ENCODE measurements around the gene AP3M1. TPM values are rescaled to one million over a fixed set of nuclear protein-coding genes. Genes with fewer than 3 reads are reported as not detected.

The AP3M1 gene
- total RNA-seq, 1 donor from 2014 or later: 39.1 TPM

DNA sequence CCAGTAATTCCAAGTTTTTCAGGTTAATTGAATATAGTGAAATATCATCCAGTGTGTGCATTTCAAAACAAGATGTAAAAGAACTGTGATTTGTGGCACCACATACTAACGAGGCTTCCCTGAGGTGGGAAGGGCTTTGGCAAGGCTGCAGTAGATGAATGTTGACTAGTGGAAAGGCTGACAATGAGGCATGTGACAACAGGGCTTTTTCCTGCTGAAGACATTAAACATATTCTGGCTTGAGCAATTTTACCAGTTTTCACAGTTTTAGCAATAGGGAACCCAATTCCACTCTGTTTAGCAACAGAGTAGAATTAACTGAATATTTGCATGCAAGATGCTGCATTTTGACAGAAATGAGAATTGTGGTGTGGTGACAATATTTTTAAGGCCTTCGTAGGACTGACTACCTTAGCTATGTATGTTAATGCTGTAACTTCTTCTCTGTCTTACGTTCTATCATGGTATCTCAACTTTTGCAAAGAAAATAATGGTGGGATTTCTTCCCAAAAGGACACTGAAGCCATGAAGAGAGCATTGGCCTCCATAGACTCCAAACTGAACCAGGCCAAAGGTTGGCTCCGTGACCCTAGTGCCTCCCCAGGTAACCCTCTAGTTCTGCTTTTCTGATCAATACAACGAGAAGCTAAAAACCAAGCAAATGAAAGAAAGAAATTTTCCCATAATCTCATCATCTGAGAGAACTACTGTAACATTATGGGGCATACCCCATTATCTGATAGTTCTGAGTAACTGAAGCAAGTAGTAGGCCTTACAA lies 68.5 kb downstream of the AP3M1 start:
- DNase-seq (ENCODE audit: low read depth): no peak

DNA sequence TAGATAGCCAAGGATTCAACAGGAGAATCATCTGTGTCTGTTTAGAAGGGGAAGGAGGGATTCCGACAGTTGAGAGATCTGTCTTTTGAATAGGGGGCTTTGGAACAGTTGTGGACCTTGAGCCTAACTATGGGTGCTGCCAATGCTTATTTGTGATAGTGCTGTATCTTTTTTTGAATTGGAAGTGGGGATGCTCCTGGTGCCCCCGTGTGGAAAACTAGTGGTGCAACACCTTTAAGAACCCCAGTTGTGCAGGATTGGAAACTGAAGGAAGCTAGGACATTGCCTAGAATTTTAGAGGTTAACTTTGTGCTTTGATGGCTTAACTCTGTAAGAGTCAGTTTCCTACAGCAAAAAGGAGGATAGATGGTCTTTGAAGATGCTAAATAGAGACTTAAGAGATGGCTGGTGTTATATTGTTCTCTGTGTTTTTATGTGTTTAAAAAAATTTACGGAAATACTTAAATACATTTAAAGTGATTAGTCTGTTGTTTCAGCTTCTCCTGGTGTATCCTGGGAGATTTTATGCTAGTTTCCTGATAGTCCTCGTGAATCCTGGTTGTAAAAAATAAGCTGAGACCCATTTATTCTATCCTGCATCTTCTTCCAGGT lies 69.3 kb downstream of the AP3M1 start:
- DNase-seq (ENCODE audit: low read depth): peak; percentile 78

DNA sequence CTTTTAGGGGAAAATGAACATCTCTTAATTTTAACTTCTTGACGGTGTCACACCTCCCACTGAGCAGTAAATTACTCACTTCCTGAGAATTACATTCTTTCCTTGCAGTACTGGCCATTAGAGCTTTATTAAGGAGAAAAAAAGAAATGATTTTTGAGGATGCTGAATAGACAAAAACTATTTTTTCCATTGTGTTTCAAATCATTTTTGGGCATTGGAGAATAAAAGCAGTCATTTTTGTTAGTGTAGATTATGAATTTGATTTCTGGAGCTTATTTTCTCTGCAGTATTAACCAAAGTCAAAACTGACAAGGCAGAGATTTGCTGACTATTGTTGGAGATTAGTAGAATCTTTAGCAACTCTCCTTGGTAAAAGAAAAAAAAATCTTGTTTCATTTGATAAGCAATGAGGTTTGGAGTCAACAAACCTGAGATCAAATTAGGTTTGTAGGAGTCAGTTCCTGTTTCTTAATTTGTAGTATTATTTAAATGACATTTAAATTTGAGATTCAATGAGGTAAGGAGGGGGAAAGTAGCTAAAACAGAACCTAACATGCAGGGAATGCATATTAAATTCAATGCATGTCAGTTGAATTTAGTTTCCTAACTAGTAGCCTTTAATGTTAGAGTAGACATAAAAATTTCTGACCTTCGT lies 70.6 kb downstream of the AP3M1 start:
- peak; percentile 15 for DNase-seq (ENCODE audit: low read depth)

DNA sequence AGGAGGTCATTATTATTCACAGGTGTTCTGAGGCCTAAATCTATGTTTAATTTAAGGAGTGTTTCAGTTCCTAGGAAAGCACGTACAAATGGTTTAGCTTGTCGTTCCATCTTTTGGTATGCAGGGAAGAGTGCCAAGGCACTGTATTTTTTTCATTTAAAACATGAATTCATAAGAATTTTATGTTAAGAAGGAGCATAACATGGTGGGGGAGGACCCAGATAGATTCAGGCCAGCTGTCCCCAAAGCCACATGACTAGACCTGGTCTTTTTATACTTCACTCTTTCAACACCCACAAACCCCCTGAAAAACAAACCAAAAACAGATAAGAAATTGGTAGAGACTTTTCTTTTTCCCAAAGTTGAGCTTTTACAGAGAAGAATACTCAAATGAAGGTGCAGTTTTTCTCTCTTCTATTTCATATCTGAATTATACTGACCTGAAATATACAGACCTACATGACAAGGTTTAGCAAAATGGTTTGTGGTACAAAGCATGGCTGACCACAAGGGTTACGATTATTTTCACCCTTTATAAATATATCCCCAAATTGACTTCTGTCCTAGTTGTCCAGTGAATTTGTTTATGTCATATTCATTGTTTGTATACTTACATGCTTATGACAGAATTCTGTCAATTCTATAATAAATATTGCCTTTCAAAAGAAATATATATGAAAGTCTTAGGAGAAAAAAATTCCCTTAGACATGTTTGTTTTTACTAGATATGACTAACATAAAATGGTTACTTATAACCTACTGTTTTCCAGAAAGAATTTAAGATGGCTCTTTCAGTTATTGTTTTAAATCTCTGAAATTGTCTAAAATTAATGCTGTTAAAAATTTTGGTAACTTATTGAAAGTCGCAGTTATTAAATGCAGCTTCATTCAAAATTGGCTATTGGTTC lies 71.3 kb downstream of the AP3M1 start:
- DNase-seq (ENCODE audit: low read depth): peak; percentile 69

DNA sequence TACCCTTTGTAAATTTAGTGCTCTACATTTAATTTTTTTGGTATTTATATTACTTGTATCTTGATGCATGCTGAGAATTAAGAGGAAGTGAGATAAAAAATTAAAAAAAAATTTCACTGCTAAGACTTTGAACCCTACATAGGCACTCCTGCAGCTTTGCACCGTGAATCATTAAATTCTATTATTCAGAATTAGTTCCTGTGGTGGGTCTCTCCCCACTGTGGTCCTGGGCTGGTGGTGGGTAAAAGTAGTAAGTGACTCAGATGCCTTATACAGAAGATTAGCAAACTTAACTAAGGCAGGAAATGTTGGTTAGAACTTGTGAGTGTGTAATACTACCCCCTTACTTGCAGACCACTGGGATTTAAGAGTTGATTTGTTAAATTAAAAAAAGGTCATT lies 72.6 kb downstream of the AP3M1 start:
- peak; percentile 85 for DNase-seq (ENCODE audit: low read depth)

DNA sequence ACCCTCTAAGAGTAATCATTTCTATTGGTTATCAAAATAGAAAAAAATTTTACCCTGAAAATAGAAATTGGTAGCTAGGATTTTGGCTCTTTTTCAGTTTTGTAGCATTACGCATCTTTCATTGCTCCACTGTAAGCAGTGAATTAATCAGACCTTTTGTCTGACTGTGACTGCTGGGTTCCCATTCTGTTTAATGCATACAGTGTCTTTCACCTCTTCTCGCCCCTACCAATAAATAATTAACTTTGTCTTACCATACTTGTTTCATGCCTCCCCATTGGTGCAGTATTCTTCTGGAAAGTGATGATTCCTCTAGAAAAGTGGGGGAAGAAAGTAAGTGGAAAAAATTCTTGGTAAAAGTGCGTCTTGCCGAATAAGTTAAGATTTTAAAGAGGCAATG lies 73.2 kb downstream of the AP3M1 start:
- DNase-seq (ENCODE audit: low read depth): no peak

DNA sequence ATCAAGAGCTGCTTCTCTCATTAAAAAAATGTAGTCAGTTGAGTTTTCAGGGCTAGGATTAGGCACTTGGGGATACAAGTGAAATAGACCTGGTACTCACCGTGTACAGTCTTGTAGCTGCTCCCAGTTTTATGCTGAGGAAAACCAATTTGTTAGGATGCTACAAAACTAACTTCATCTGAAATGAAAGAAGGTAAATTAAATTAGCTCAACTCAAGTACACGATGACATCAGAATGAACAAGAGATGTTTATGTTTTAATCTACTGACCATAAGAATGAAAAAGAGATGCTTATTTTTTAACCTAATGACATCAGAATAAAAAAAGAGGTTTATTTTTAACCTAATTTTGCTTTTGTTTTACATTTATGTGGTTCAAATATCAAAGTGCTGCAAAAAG lies 73.7 kb downstream of the AP3M1 start:
- no peak for DNase-seq (ENCODE audit: low read depth)

DNA sequence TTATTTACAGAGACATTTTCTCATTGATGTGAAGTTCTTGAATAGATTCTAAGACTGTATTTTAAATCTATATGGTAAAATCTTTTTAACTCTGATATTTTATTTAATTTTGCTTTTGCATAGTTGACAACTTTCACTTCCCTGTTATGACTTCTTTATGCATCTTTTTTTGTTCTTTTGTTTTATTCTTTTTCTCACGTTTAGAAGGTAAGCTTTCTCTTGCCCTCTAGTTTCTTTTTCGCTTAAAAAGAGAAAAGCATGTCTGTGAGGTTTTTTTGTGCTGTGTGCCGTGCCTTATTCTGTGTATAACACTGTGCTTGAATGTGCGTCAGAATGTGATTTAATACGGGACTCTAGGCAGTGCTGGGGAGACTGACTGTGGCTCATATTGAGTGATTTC lies 74.7 kb downstream of the AP3M1 start:
- DNase-seq (ENCODE audit: low read depth): no peak

DNA sequence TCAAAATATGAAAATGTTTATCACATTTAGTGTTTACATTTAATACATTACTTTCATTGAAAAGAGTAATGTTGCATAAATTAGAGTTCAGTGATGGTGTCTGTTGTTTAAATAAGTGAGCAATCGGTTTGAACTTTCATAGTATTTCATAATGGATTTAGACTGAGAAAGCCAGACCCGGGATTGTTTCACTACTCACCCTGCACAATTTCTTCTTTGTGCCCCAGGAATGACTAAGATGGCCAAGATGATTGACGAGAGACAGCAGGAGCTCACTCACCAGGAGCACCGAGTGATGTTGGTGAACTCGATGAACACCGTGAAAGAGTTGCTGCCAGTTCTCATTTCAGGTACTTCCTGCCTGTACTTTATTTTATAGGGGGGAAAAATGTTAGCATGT lies 78.1 kb downstream of the AP3M1 start:
- DNase-seq (ENCODE audit: low read depth): peak; percentile 77

DNA sequence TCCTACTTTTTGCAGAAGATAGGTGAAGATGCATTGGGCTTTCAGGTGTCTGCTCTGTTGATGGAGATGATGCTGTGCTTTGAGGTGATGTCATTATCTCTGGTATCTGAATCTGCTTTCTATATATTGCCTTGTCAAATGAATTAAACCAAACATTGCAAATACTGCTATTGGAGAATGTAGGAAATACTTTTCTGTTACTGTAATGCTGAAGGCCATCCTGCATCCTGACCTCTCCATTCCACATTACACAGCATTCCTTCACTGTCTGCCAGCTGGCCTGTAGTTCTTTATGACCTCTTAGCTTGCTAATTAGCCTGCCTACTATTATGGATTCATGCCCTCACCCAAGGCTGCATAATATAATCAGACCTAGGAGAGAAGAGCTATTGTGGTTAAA lies 79.5 kb downstream of the AP3M1 start:
- peak; percentile 55 for DNase-seq (ENCODE audit: low read depth)

Other genes with a start within 250 kb of the AP3M1 start
- gene PLAU, start 239.7 kb downstream of the AP3M1 start, total RNA-seq: 154 and 166 TPM in 2 replicates
- gene VCL, start 152.7 kb downstream of the AP3M1 start, total RNA-seq: 211 and 240 TPM in 2 replicates
- 65.4 and 68.1 TPM in 2 replicates for gene ADK, start 393 bp upstream of the AP3M1 start, total RNA-seq